Prostate gland (tissue), 2 donors: ENCODE measurements around the gene CCR9. TPM values are rescaled to one million over a fixed set of nuclear protein-coding genes. Genes with fewer than 3 reads are reported as not detected.

Source experiments
- small RNA-seq, 2 donors: library from RNA; depleted of rRNA; stranded (forward); fragments of <200 nt; gene quantifications; one replicate each; pipeline ENCODE3, GENCODE V24; 2016
- total RNA-seq, 2 donors: library from RNA; depleted of rRNA; stranded (reverse); fragments of >200 nt; gene quantifications; one replicate each; pipeline ENCODE4 v1.1.0, GENCODE V29; 2016

CCR9 gene
- total RNA-seq, 2 donors from 2014 or later = 0.09 TPM; not detected in 1

Small RNA genes lying within 50 kb of the gene (small RNA-seq; reads per million reads assigned to genes)
- gene RF00019 = 0 reads per million in 2 donors

Other genes starting within 250 kb of the CCR9 start
- 10 to 100 TPM; 56.6 to 62.8 TPM for gene SACM1L, start 197.1 kb upstream of the CCR9 start, total RNA-seq
- 1 to 10 TPM in 1 of 2 donors, not detected in 1; 1.6 TPM for gene SLC6A20, start 90.0 kb upstream of the CCR9 start, total RNA-seq
- gene LZTFL1, start 44.4 kb upstream of the CCR9 start, total RNA-seq = 10 to 100 TPM; 23.2 to 28.9 TPM
- gene CXCR6, start 56.9 kb downstream of the CCR9 start, total RNA-seq = 1 to 10 TPM in 1 of 2 donors, under 1 TPM in 1; 0.96 to 1.2 TPM
- 10 to 100 TPM; 33.1 to 56.7 TPM for gene FYCO1, start 109.3 kb downstream of the CCR9 start, total RNA-seq
- gene XCR1, start 140.9 kb downstream of the CCR9 start, total RNA-seq = not detected